GM18873 (cell line): ENCODE data around the gene CDKN2B-AS1.
"Not testable (repeated sequence)": the region's sequence is repeated elsewhere in the genome, so short reads cannot be mapped to it uniquely, and the experiment has no call there.

Source experiments
- ATAC-seq: cut with Tn5 transposase; IDR thresholded peaks from one replicate; pipeline ENCODE4 v1.9.1; 2021; ENCODE audit warnings: mild to moderate bottlenecking, moderate library complexity, moderate number of reproducible peaks; ENCODE audit not compliant: unreplicated experiment, low FRiP score

Gene CDKN2B-AS1

DNA sequence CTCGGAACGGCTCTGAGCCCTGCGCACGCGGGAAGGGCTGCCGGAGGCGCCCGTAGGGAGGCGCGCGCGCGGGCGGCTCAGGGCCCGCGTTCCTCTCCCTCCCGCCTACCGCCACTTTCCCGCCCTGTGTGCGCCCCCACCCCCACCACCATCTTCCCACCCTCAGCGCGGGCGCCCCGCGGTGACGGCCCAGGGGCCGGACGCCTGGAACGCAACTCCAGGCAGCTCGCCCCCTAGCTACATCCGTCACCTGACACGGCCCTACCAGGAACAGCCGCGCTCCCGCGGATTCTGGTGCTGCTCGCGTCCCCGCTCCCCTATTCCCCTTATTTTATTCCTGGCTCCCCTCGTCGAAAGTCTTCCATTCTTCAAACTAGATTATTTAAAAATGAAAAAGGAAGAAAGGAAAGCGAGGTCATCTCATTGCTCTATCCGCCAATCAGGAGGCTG, at the start of gene CDKN2B-AS1:
Gene CDKN2B-AS1, plus strand, starts transcription at position 236 of the 450 bp plus-strand sequence.
- peak; percentile 18 for ATAC-seq

DNA sequence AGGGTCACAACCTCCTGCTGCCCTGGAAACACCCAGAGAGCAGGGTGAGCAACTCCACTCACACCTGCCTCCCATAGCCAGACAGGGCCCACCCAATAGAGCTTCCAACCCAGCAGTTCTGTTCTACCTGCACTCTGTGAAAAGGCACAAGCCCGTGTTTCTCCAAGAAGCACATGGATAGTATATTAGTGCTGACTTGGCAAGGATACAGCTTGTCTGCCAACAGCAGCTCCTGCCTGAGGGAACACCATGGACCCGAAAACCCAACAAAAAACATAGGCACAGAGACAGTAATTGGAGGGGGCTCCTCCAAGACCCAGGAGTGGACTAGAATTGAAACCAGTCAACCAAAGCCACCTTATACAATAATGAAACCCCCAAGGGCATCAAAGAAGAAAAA, 49.0 kb upstream of the CDKN2B-AS1 start:
- ATAC-seq, result no peak

DNA sequence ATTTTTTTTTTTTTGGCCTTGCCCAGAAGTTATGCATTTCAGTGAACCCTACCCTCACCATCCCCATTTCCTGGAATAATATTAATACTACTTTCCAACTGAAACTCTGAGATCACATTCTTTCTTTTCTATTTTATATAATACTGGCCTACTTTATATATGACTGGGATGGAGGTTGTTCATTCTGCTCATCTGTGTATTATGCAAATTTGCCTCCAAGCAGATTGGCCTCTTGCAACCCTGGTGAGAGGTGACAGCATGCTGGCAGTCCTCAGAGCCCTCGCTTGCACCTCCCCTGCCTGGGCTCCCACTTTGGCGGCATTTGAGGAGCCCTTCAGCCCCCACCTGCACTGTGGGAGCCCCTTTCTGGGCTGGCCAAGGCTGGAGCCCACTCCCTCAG, 35.8 kb upstream of the CDKN2B-AS1 start:
- ATAC-seq, result no peak

DNA sequence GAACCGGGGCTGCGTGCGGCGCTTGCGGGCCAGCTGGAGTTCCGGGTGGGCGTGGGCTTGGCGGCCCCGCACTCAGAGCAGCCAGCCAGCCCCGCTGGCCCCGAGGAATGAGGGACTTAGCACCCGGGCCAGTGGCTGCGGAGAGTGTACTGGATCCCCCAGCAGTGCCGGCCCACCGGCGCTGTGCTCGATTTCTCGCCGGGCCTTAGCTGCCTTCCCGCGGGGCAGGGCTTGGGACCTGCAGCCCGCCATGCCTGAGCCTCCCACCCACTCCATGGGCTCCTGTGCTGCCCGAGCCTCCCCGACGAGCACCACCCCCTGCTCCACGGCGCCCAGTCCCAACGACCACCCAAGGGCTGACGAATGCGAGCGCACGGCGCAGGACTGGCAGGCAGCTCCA, 35.3 kb upstream of the CDKN2B-AS1 start:
- ATAC-seq, result not testable (repeated sequence)

DNA sequence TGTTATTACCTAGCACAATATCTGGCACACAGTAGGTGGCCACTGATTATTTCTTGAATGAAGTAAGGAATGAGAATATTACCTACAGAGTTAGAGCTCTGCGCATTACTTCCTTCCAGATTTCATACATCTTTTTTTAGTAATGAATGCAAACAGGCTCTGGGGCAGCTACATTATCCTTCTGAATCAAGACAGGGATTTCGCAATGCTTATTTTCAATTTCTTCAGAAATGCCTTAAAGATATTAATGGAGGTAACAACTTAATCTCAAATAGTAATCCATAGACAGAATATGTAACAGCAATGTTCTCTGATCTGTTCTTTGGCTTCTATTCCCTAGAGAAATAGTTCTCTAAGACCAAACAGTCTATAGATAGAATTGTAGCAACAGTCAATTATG, 33.0 kb upstream of the CDKN2B-AS1 start:
- no peak for ATAC-seq

DNA sequence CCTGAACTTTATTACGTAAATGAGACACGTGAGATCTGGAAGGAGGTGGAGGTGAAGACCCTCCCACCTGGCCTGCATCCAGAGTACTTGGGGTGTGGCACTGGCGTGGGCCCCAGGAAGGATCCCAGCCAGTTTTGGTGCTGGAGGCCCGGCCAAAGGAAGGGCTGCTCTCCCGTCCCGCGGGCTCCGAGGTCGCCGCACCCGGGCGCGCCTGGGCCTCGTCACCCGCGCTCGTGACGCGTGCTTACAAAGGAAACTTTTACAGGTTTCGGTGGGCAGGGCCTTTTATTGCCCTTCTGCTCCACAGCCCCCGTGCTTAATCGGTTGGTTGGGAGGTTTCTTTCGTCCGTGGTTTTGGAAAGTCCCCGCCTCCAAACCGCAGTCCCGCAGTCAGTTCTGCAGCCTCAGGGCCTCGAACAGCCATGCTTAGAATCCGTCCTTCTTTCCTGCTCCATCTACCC, 29.6 kb upstream of the CDKN2B-AS1 start:
- ATAC-seq, result peak; percentile 68

DNA sequence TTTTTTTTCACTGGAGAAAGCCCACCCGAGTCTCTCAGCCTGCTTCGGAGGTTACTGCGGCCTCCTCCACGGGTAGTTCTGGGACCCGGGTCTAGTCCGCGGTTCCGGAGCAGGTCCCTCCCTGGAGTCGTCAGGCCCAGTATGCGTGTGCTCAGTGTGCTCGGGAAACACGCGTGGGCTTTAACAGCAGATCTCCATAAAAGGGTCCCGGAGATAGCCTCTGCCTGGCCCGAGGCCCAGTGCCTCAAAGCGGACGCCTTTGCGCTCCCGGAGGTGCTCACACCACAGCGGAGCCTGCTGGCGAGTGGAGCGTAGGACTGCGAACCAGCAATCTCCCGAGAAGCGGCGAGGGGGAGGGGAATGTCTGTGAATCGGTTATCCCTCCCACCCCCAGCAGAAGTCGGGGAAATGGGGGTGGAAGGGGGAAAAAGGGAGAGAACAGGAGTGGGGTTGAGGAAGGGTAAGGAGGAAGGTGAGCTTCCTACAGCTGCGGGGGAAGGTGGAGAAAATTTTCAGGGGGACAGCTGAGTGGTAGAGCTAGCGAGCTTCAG, 29.1 kb upstream of the CDKN2B-AS1 start:
- ATAC-seq, result peak; percentile 77

DNA sequence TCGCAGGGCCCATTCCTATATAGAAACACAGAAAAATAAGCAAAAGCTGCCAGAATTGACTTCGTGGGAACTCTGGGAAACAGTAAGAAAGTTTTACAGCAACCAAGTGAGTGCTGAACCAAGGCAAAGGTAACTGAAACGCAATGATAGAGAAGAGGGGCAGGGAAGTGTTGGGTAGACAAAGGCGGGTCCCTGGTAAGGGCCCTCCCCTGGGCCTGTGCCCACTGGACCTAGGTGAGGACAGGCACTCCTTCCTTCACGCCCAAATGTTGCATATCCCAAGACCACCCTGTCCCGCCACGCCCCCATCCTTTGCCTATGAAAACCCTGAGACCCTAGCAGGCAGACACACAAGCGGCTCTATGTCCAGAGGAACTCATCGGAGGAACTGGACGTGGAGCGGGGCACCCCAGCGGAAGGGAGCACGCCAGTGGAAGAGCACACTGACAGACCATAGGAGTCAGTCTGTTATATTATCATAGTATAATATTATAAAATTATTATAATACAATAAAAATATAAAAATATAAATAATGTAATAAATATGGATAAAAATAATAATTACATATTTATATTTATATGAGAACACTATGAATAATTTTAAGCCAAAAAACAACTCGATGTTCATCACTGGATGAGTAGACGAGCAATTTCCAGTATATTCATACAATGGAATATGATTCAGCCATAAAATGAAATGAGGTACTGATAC, 28.3 kb upstream of the CDKN2B-AS1 start:
- no peak for ATAC-seq

DNA sequence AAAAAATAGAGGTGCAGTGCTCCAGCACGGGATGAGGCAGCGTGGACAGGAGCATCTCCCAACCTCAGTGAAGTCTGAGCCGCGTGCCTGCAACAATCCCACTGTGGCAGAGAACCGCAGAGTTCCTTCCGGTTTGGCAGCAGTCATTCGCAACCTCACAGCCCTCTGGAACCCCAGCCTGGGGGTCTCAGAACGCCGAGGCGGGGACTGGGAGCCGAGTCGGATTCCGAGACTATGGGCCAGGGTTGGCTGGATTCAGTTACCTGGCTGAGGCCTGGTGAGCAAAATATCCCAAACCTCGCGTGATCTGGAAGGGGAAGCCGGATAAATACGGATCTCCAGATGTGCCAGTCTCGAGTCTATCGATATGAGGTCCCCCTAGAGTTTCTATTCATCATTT, 27.4 kb upstream of the CDKN2B-AS1 start:
- ATAC-seq, result no peak

DNA sequence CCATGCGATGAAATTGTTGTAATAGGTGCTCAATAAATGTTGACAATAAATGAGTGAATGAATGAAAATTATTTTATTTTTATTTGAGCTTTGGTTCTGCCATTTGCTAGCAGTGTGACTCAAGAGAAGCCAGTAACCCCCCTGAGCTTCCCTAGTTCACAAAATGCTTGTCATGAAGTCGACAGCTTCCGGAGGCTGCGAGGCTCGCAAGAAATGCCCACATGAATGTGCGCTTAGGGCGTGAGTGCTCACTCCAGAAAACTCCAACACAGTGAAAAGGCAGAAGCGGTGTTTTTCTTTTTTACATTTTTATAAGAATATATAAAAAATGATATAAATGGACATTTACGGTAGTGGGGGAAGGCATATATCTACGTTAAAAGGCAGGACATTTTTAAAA, 26.9 kb upstream of the CDKN2B-AS1 start:
- no peak for ATAC-seq

DNA sequence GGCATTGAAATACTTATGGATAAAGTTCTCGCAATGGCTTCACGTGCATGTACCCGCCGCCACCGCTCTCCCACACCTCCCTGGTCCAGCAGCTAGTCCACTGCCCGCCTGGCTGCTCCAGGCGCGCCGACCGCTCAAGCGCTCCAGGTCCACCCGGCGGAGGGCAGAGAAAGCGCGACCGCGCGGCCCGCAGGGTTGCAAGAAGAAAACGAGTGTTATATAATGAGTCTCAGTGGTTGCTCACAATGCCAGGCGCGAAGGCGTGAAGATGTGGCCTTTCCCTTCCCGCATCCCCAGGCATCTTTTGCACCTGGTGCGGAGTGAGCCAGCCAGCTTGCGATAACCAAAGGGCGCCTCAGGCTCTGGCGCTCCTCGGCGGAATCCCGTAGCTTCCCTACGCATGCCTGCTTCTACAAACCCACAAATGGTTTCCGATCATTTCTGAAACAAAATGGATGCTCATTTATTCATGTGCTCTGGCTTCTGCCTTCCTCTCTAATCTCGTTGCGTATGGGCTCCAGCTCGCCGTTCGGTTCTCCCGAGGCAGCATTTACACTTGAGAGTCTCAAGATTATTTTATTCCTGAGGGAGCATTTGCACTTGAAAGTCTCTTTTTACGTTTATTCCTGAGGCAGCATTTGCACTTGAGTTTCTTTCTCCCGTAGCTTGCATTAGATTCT, 26.1 kb upstream of the CDKN2B-AS1 start:
- no peak for ATAC-seq

DNA sequence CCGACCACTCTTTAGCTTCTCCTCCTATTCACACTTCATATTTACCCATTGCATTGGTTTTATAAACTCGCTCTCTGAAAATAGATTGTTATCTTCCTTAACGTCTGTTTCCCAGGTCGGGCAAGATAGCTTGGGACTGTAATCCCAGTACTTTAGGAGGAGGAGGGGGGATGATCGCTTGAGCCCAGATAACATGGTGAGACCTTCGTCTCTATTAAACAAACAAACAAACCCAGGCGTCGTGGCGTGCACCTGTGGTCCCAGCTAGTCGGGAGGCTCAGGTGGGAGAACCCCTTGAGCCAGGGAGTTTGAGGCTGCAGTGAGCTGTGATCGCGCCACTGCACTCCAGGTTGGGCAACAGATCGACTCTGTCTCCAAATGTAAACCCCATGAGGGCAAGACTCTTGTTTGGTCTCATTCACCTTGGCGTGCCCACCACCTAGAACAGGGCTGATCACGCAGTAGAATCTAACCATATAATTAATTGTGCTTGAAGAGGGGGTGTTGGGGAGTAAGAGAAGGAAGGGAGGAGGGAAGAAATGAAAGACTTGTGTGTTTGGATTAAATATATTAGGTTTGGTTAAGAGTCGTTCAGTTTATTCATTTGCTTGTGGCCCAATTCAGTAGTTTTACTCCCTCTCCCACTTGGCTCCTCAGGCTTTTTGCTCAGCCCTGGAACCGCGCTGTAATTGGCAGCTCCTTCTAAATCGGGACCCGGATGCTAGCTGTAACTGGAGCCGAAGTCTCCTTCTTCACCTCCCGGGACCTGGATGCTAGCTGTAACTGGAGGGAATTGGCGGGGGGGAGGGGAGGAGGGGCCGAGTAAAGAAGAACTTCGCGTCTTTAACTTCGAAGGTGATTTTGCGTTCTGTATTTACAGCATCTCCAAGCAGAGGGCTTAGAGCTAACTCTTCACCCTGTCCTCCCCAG, 25.3 kb upstream of the CDKN2B-AS1 start:
- no peak for ATAC-seq

DNA sequence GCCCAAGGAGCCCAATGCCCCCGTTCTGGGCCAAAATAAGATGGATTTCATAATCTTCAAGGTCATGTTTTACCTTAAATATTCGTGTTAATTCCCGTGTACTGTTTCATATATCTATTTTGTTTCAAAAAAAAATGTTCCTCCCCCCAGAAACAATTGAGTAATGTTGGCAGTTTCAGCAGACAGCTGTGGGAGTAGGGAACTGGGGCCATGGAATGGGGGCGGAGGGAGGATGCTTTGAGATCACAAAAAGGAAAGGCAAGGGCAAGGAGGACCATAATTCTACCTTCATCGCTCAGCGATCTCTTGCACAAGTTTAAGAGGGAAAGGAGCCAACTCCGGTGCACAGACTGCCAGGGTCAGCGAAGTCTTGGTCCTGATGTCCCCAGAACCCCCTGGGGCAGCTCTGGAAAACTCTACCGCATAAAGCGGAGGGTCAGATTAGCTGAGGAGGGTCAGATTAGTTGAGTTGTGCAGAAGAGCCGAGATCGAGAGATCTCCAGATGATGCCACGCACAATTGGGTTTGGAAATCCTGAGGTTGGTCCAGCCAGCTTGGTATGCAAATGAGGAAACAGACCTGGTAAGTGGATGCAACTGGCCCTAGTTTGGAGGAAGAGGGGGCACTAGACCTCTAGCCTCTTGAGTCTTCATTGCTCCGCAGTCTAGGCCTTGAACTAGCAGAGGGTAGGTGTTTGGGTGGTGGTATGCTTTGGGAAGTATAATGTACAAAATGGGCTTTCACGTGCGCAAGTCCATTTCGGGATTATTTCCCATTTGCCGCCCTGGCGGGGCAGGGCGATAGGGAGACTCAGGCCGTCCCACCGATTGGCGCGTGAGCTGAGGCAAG, 24.4 kb upstream of the CDKN2B-AS1 start:
- ATAC-seq, result no peak

DNA sequence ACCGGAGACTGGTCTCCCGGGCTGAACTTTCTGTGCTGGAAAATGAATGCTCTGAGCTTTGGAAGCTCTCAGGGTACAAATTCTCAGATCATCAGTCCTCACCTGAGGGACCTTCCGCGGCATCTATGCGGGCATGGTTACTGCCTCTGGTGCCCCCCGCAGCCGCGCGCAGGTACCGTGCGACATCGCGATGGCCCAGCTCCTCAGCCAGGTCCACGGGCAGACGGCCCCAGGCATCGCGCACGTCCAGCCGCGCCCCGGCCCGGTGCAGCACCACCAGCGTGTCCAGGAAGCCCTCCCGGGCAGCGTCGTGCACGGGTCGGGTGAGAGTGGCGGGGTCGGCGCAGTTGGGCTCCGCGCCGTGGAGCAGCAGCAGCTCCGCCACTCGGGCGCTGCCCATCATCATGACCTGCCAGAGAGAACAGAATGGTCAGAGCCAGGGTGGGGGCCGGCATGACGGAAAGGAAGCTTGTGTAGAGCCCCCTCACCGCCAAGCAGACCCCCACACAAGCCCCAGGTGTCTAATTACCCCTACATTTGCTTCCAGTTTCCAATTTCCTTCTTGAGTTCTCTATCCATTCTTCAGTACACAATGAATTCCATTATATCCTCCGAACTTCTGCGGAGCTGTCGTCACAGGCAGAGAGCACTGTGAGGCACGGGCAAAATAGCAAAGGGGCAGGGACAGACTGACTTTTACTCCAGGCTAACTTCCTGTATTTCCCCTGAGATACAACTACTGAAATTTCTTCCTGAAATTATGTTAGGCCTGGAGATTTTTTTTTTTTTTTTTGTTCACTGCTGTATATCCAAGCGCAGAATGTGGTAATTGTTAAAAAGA, 23.6 kb upstream of the CDKN2B-AS1 start:
- ATAC-seq, result no peak

DNA sequence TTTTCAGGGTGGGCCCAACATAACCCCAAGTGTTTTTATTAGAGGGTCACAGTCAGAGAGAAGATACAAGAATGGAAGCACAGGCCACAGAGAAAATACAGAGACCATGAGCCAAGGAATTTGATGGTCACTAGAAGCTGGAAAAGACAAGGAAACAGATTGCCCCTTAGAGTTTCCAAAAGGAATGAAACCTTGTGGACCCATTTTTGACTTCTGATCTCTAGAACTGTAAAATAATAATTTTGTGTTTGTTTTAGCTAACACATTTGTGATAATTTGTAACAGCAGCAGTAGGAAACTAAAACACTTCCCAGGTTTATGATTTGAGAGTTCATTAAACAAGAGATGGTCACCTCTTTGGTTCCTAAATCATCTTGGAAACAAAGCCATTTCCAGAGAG, 22.2 kb upstream of the CDKN2B-AS1 start:
- ATAC-seq, result no peak

DNA sequence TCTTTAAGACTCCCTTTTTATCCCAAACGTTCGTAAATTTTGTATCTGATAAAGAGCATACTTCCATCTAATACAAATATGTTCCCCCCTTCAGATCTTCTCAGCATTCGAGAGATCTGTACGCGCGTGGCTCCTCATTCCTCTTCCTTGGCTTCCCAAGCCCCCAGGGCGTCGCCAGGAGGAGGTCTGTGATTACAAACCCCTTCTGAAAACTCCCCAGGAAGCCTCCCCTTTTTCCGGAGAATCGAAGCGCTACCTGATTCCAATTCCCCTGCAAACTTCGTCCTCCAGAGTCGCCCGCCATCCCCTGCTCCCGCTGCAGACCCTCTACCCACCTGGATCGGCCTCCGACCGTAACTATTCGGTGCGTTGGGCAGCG, 20.3 kb upstream of the CDKN2B-AS1 start:
- no peak for ATAC-seq

DNA sequence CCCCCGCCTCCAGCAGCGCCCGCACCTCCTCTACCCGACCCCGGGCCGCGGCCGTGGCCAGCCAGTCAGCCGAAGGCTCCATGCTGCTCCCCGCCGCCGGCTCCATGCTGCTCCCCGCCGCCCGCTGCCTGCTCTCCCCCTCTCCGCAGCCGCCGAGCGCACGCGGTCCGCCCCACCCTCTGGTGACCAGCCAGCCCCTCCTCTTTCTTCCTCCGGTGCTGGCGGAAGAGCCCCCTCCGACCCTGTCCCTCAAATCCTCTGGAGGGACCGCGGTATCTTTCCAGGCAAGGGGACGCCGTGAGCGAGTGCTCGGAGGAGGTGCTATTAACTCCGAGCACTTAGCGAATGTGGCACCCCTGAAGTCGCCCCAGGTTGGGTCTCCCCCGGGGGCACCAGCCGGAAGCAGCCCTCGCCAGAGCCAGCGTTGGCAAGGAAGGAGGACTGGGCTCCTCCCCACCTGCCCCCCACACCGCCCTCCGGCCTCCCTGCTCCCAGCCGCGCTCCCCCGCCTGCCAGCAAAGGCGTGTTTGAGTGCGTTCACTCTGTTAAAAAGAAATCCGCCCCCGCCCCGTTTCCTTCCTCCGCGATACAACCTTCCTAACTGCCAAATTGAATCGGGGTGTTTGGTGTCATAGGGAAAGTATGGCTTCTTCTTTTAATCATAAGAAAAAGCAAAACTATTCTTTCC, 19.7 kb upstream of the CDKN2B-AS1 start:
- no peak for ATAC-seq

DNA sequence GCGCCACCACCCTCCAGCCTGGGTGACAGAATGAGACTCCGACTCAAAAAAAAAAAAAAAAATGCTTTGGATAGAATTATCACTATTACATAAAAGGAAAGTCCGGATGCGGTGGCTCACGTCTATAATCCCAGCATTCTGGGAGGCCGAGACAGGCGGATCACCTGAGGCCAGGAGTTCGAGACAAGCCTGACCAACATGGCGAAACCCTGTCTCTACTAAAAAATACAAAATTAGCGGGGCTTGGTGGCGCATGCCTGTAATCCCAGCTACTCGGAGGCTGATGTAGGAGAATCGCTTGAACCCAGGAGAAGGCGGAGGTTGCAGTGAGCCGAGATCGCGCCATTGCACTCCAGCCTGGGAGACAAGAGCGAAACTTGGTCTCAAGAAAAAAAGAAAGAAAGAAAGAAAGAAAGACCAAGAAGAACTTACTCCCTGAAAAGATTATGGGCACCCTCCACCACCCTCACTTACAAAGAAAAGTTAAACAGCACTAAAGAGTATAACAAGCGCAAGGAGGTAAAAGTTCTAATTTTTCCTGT, 18.2 kb upstream of the CDKN2B-AS1 start:
- ATAC-seq, result no peak
